ENCODE results near the gene CNTNAP2. TPM values are rescaled to one million over a fixed set of nuclear protein-coding genes. Genes with fewer than 3 reads are reported as not detected.

Gene CNTNAP2
- total RNA-seq, 1 donor from 2014 or later: not detected

DNA sequence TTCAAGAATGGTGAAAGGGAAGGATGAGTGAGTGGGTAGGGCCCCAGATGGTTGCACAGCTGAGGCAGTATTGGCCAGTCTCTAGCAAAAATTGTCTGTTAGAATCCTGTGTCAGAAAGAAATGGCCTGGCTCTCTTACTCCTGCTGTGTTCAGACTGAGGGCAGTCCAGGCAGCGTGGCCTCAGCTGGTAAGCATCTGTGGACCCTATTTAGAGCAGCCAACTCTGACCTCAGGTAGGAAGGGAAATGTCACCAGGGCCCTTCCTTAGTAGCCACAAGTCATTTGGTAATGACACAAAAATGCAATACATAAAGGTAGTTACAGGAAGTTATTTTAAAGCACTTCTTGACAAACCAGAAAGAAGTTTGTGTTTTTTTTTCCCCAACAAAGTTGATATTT lies 1194.7 kb downstream of the CNTNAP2 start:
- intact Hi-C loops (cut with micrococcal nuclease): no loop called here

DNA sequence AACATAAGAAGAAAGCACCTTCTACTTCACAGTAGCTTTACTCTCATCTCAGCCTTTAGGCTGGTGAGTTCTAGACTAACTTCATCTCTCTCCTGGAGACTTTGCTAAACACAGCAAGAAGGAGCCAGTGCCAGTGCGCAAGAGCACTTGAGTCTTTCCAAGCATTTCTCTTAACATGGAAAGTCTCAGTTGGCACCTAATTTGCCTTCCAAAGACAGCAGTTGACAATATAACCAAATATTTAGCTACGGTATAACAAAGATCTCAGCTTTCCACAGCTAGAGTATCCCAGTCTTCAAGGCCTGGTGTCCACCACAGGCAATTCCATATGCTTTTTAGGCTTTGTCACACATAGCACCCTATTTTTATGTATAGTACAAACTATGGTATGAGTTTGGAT lies 1204.9 kb downstream of the CNTNAP2 start:
- intact Hi-C loops (cut with micrococcal nuclease): no loop called here

DNA sequence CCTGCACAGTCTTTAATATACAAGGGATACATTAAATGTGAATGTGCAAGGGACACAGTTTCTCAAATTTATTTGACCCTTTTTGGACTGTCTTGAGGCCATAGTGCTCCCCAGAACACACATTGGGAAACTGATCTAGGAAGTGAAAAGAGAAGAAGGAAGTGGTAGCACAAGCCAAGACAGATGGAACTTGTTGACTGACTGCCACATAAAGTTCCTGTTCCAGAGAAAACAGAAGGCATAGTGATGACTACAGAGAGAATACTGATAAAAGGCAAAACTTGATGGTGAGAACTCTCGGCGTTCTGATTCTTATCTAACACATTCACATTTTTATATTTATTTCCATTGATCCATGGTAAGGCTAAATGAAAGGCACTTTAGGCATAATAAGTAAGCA lies 1216.4 kb downstream of the CNTNAP2 start:
- intact Hi-C loops (cut with micrococcal nuclease): no loop called here

DNA sequence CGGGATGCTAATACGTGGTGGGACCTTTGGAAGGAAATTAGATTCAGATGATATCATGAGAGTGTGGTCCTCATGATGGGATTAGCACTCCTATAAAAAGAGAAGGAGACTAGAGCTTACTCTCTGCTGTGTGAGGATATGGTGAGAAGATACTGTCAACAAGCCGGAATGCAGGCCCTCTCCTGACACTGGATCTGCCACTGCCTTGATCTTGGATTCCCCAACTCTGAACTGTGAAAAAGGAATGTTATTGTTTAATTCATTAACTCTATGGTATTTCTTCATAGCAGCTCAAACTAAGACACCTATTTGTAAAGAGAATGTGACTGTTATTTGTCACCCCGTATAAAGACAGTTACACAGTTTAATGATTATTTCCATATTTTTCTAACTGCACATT lies 1246.5 kb downstream of the CNTNAP2 start:
- intact Hi-C loops (cut with micrococcal nuclease): no loop called here

DNA sequence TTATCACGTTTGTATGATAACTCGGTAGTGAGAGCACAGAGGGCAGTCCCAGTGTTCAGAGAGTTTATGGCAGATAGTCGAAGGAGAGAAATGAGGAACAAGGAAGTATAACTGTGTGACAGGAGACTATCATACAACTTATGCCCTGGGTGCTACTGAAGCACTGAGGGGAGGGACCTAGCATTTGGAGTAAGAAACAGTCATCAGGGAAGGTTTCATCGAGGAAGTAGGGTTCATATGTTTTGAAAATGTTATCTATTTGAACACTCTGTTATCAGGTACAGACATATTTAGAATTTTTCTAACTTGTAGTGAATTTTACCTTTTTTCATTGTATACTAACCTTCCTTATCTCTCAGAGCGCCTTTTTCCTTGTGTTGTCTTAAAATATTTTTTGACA lies 1259.6 kb downstream of the CNTNAP2 start:
- intact Hi-C loops (cut with micrococcal nuclease): no loop called here

GRCh38 chr7:147380926-147381325 lies 1264.3 kb downstream of the CNTNAP2 start:
- intact Hi-C loops (cut with micrococcal nuclease): no loop called here

DNA sequence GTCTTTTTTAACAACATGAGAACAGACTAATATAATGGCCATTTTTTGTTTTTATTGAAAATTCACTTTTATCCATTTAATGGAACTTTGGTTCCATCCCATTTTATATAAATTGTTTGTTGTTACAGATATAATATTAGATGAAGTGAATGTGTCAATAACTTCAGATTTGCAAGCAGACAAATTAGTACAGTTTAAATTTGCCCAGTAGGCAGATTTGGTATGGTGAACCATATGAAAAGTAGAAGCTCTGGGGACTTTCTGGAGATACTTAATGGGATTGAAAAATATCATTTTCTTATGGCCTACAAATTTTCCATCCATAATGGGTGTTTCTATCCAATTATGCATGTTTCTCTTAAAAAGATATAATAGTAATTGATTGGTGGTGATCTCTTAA lies 1277.7 kb downstream of the CNTNAP2 start:
- intact Hi-C loops (cut with micrococcal nuclease): no loop called here

GRCh38 chr7:147400221-147400689 lies 1283.7 kb downstream of the CNTNAP2 start:
- intact Hi-C loops (cut with micrococcal nuclease): no loop called here

DNA sequence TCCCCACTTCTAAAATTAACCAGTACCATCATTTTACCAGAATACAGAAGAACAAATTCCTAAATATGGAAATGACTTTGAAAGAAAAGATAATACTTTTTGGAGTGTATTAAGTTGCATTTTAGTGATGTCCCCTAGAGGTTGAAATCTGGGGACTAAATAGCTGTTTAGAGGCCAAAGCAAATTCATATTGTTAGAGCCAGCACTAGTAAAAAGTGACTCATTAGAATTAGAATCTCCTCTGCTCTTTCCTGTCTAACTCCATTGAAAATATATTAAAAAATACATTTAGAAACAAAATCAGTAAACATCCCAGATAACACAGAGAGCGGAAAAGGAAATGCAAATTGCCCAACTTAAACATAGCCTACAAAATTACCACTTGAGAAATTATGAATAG lies 1284.3 kb downstream of the CNTNAP2 start:
- intact Hi-C loops (cut with micrococcal nuclease): no loop called here

- intact Hi-C loops (cut with micrococcal nuclease): no loop called here
Observed at GRCh38 chr7:147405621-147406020, 1289.0 kb downstream of the CNTNAP2 start.

DNA sequence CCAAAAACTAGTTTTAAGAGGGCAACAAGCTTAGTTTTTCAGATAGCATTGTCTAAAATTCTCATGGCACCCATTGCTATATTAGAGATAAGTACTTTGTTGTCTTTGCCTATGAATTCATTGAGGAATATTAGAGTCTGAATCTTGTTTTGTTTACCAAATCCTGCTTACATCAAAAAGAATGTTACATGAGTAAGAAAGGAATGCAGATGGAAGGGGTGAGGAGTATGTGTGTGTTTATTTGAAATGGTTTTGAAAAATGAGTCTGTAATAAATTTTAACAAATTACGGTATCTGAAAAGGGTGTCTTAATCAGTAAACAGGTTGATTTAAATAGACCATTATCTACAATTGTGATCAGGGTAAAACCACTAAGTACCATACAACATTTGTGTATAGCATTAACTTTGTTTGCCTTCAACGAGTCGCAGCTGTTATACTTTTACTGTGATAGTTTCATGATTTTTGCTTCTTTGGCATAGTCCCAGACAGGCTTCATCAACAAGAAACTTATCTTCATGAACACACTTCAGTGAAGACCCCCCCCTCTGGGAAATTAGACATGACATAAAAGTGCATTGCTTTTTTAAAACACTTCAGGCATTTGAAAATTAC lies 1290.0 kb downstream of the CNTNAP2 start:
- intact Hi-C loops (cut with micrococcal nuclease): no loop called here

DNA sequence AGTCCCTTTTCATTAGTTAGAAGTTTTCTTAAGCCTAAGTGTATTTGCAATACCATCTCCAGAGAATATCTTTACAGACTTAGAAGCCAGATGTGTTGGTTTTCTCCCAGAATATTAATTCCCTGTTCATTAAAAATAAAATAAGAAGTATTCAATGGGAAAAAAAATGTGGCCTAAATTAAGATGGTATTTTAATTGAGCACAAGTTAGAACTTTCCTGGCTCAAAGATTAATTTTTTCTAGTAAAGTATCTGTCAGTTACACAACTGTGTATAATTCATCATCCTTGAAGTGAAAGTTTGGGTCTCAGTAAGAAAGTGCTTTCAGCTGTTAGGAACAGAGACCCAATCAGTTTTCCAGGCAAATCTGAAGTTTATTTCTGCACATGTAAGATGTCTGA lies 1294.5 kb downstream of the CNTNAP2 start:
- intact Hi-C loops (cut with micrococcal nuclease): no loop called here

DNA sequence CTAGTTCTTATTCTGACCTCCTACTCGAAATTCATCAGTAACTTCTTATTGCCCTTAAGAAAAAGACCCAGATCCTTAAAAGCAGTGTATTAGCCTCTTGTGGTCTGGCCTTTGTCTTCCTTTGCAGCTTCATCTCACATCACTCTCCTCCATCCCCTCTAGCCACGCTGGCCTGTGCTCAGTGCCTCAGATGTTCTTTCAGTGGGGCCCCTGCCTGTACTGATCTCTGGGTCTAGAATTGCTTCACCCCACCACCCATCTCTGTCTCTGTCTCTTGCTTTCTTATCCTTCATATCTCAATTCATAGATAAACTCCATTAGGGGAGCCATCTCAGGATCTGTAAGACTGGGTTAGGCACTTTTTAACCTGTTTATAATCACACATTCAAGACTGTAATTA lies 1295.5 kb downstream of the CNTNAP2 start:
- intact Hi-C loops (cut with micrococcal nuclease): no loop called here

DNA sequence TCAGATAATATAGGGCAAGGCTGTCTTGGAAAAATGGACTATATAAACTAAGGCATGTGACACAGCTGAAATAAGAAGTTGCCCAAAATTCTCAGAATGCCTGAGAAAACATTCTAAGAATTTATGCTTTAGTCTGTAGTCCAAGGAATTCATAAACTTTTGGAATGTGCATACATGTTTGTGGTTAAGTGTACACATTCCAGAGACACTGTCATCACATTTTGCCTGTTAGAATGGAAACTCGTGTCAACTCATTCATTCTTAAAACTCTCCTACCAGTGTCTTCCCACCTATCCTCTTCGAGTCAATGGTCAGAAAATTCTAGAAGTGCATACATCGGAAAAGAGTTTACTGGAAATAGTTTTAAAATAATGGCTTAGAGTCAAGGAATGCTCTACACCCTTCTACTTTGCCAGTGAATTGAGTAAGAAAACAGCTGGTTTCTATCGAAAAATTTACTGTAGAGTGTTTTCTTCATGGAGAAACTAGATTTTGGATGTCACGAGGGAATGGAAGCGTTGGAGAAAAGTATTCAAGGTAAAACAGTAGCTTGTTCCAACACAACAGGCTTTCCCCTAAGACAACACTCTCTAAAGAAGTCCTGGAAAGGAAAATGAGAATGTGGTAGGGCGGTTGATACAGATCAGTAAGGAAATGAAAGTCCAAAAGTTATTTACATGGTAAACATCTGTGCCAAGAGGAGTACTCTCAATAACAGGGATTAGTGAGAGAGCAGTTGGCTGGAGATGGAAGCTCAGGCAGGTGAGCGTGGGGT lies 1296.4 kb downstream of the CNTNAP2 start:
- intact Hi-C loops (cut with micrococcal nuclease): no loop called here

DNA sequence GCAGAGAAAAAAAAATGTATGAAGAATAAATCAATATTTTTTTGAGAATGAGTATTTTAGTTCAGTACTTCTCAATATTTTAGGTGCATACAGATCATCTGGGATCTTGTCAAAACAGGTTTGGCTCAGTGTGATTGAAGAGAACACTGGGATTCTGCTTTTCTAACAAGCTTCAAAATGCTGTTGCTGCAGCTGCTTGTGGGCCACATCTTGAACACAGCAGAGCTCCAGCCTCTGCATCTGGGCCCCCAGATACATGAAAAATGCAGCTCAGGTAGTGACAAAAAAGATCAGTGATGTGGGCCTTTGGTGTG lies 1296.9 kb downstream of the CNTNAP2 start:
- intact Hi-C loops (cut with micrococcal nuclease): no loop called here

- intact Hi-C loops (cut with micrococcal nuclease): no loop called here
Observed at GRCh38 chr7:147415991-147416390, 1299.4 kb downstream of the CNTNAP2 start.

GRCh38 chr7:147418966-147419365 lies 1302.4 kb downstream of the CNTNAP2 start:
- intact Hi-C loops (cut with micrococcal nuclease): no loop called here

DNA sequence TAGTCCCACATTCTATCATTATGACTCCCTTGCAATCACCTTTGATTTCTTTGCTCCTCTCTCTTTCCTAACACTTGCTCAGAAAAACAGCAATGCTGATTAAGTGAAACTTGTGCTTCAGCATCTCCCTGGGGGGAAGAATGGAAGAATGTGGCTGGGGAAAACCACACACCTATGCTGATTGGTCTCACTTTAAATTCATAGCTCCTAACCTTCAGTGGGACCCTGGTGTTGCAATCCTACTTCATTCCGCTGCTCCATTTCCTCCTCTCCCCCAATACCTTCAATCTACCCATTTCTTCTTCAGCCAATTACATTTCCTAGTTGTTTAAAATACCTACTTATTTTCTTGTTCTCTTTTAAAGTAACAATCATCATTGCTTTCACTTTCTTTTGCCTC lies 1307.3 kb downstream of the CNTNAP2 start:
- intact Hi-C loops (cut with micrococcal nuclease): no loop called here

DNA sequence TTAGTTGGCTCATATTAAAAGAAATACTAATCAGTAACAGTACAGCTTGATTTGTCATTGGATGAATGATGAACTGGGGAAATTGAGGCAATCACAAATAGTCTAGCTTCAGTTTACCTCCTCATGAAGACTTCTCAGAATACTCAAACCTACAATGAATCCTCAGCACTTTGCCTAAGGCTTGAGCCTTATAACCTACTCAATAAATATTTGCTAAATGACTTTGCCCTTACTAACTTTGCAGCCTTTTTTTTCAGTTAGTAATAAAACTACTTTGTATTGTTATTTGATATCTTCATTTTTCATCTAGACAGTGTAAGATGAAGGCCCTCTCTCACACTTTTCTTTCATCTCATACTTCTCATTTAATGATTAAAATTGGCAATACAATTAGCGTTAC lies 1311.5 kb downstream of the CNTNAP2 start:
- intact Hi-C loops (cut with micrococcal nuclease): no loop called here

DNA sequence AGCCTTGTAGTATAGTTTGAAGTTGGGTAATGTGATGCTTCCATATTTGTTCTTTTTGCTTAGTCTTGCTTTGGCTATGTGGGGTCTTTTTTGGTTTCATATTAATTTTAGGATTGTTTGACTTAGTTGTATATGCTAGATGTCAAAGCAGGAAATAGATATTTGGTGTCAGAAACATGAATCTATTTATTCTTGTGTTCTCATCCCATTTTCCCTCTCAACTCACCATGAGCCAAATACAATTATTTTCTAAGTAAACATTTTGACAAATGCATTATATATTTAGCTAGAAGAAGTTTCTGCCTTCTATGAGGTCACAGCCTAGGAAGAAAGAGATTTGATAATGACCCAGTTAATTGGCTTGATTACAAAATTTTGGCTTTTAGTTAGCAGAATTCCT lies 1313.4 kb downstream of the CNTNAP2 start:
- intact Hi-C loops (cut with micrococcal nuclease): no loop called here

GRCh38 chr7:147432079-147432478 lies 1315.5 kb downstream of the CNTNAP2 start:
- intact Hi-C loops (cut with micrococcal nuclease): no loop called here

DNA sequence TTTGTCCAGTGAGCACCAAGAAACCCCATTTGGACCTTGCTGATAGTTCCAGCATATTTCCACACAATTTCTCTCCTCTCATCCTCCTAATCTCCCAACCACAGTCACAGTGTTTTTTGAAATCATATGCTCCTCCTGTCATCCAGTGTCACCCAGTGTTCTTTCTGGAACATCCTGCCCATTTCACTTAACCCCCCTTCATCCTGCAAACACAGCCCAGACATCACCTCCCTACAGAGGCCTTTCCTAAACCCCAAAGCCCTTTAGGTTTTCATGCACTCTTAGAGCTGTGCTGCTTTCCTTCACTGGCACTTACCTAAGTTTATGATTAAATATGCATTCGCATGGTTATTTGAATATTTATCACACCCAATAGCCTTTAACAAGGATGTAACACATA lies 1316.0 kb downstream of the CNTNAP2 start:
- intact Hi-C loops (cut with micrococcal nuclease): no loop called here

GRCh38 chr7:147436718-147437117 lies 1320.1 kb downstream of the CNTNAP2 start:
- intact Hi-C loops (cut with micrococcal nuclease): no loop called here
